HepG2 (cell line): ENCODE measurements around the gene TRIM44. TPM values are rescaled to one million over a fixed set of nuclear protein-coding genes. Genes with fewer than 3 reads are reported as not detected.

Experiments used
- ATAC-seq: fragments of 200-7000 bp; cut with Tn5 transposase; 3 replicates; pipeline ENCODE4 v1.9.1; 2020; ENCODE audit warnings: mild to moderate bottlenecking, moderate library complexity
- BruUV-seq: library from RNA; stranded (reverse); fragments of 400-500 nt; replicated peaks from 2 replicates; lab custom pipeline; 2021; lab: Mats Ljungman, UMichigan
- CTCF ChIA-PET: fragments of 300-600 bp; formaldehyde crosslinking; extraction: SDS; loops from one replicate; lab custom pipeline; 2021; ENCODE audit warnings: low total read pairs, inconsistent platforms, low intra/inter-chr PET ratio; lab: Yijun Ruan, JAX
- POLR2A ChIA-PET: fragments of 350-600 bp; sonication (Branson Sonifier 250); formaldehyde crosslinking; loops from one replicate; lab custom pipeline; 2020; ENCODE audit warnings: antibody characterized with exemption, inconsistent platforms; lab: Yijun Ruan, JAX
- DNase-seq: peaks from one replicate; pipeline ENCODE4 v3.0.0-alpha.2; 2015; ENCODE audit warnings: low spot score
- FAIRE-seq: peaks from 3 replicates; lab custom pipeline; 2011; peaks lifted over from hg19 to GRCh38; lab: Jason Lieb, UNC
- H2AFZ ChIP-seq: one replicate; pipeline ENCODE4 v1.6.1; 2011; ENCODE audit warnings: low read length, inconsistent platforms
- H3K27ac ChIP-seq: fragments of 300-600 bp; 3 replicates; pipeline ENCODE4 v1.8.0; 2011; ENCODE audit warnings: mixed run types, mild to moderate bottlenecking, mixed read lengths, low read length, inconsistent platforms; ENCODE audit not compliant: insufficient read depth; ENCODE audit errors: extremely low read length
- H3K27me3 ChIP-seq, 2 experiments: fragments of 200-600 bp in 1 of 2; 2 replicates in 1 of 2; 3 replicates in 1 of 2; pipeline versions ENCODE4 v1.6.0 to v1.8.0; 2011; ENCODE audit warnings: low read length in 2 of 2, mild to moderate bottlenecking in 2 of 2, moderate library complexity in 2 of 2, inconsistent platforms in 1 of 2; ENCODE audit not compliant: insufficient read depth in 2 of 2, control insufficient read depth in 1 of 2
- H3K36me3 ChIP-seq, 2 experiments: fragments of 200-600 bp in 1 of 2; replicated peaks in 1 of 2; 2 replicates in 1 of 2; 3 replicates in 1 of 2; pipeline versions ENCODE4 v1.5.1 to v1.8.0; 2011; ENCODE audit warnings: low read length in 2 of 2, inconsistent platforms in 1 of 2; ENCODE audit not compliant: insufficient read depth in 2 of 2, control insufficient read depth in 1 of 2
- H3K4me1 ChIP-seq: 2 replicates; pipeline ENCODE4 v1.5.1; 2012; ENCODE audit warnings: low read length, inconsistent platforms; ENCODE audit not compliant: insufficient read depth
- H3K4me2 ChIP-seq: 2 replicates; pipeline ENCODE4 v1.6.0; 2011; ENCODE audit warnings: low read depth, low read length, inconsistent platforms
- H3K4me3 ChIP-seq, 3 experiments: fragments of 200-600 bp in 1 of 3; sonication (generic), shearing (Covaris generic) in 1 of 3; replicated peaks in 1 of 3; 2 replicates each; pipeline ENCODE4 v1.5.1; 2011 to 2016; ENCODE audit warnings: low read length in 3 of 3, inconsistent platforms in 2 of 3, low read depth in 2 of 3, mild to moderate bottlenecking in 2 of 3, control low read depth in 1 of 3, mixed read lengths in 1 of 3; ENCODE audit not compliant: insufficient read depth in 1 of 3
- H3K79me2 ChIP-seq: one replicate; pipeline ENCODE4 v1.6.1; 2011; ENCODE audit warnings: low read length, inconsistent platforms; ENCODE audit not compliant: insufficient read depth
- H3K9ac ChIP-seq: 2 replicates; pipeline ENCODE4 v1.6.0; 2011; ENCODE audit warnings: mild to moderate bottlenecking, low read depth, low read length, inconsistent platforms; ENCODE audit not compliant: insufficient read depth
- H3K9me3 ChIP-seq: 2 replicates; pipeline ENCODE4 v1.5.1; 2012; ENCODE audit warnings: mild to moderate bottlenecking, low read length
- H4K20me1 ChIP-seq: 2 replicates; pipeline ENCODE4 v1.6.0; 2011; ENCODE audit warnings: inconsistent platforms, mild to moderate bottlenecking, low read length, moderate library complexity; ENCODE audit not compliant: insufficient read depth
- ATF1 ChIP-seq: IDR thresholded peaks from 2 replicates; pipeline ENCODE4 v1.6.1; 2016; ENCODE audit warnings: mild to moderate bottlenecking, control low read depth
- ATM ChIP-seq: fragments of 450-650 bp; IDR thresholded peaks from 2 replicates; pipeline ENCODE4 v1.7.1; 2017; ENCODE audit warnings: mild to moderate bottlenecking, borderline replicate concordance
- BORCS8-MEF2B ChIP-seq: sonication (generic); formaldehyde crosslinking; IDR thresholded peaks from 2 replicates; pipeline ENCODE4 v1.8.0; 2022; ENCODE audit warnings: mild to moderate bottlenecking, missing genetic modification reagents
- HOXA9 ChIP-seq: sonication (generic); formaldehyde crosslinking; IDR thresholded peaks from 2 replicates; pipeline ENCODE4 v1.8.1; 2022; ENCODE audit warnings: missing genetic modification reagents, mild to moderate bottlenecking, moderate library complexity, borderline replicate concordance
- MTA3 ChIP-seq: sonication (generic); formaldehyde crosslinking; IDR thresholded peaks from 2 replicates; pipeline ENCODE4 v1.4.0; 2020; ENCODE audit warnings: missing genetic modification reagents
- NFKBIZ ChIP-seq: IDR thresholded peaks from 2 replicates; pipeline ENCODE4 v1.6.1; 2018; ENCODE audit warnings: missing genetic modification reagents, missing compliant biosample characterization
- POLR2A ChIP-seq, 2 experiments: IDR thresholded peaks; 2 replicates each; pipeline ENCODE4 v1.6.1; 2011; ENCODE audit warnings: low read depth in 2 of 2, low read length in 2 of 2, mild to moderate bottlenecking in 1 of 2, moderate library complexity in 1 of 2; ENCODE audit not compliant: insufficient read depth in 1 of 2
- SNAI1 ChIP-seq: sonication (generic); formaldehyde crosslinking; IDR thresholded peaks from 2 replicates; pipeline ENCODE4 v1.5.0; 2020; ENCODE audit warnings: mild to moderate bottlenecking, missing genetic modification reagents, borderline replicate concordance
- ZBTB1 ChIP-seq: sonication (generic); formaldehyde crosslinking; IDR thresholded peaks from 2 replicates; pipeline ENCODE4 v1.4.0; 2020; ENCODE audit warnings: missing genetic modification reagents, borderline replicate concordance
- ZNF432 ChIP-seq: sonication (generic); formaldehyde crosslinking; IDR thresholded peaks from 2 replicates; pipeline ENCODE4 v1.5.0; 2020; ENCODE audit warnings: missing genetic modification reagents, mild to moderate bottlenecking, borderline replicate concordance
- ZNF605 ChIP-seq: sonication (generic); formaldehyde crosslinking; IDR thresholded peaks from 2 replicates; pipeline ENCODE4 v1.8.0; 2022; ENCODE audit warnings: mild to moderate bottlenecking, missing genetic modification reagents
- ZNF644 ChIP-seq: IDR thresholded peaks from 2 replicates; pipeline ENCODE4 v1.6.1; 2016; ENCODE audit warnings: low read depth
- ZNF670 ChIP-seq: sonication (generic); formaldehyde crosslinking; IDR thresholded peaks from 2 replicates; pipeline ENCODE4 v1.8.0; 2022; ENCODE audit warnings: mild to moderate bottlenecking, missing genetic modification reagents, borderline replicate concordance
- WGBS: methylation state at CpG from one replicate; pipeline ENCODE4 v1.1.6; 2017; ENCODE audit warnings: low lambda C conversion rate; 5-methylcytosine and 5-hydroxymethylcytosine counted together
- in situ Hi-C: cut with HindIII; loops from 2 replicates; pipeline ENCODE4 v1.10.0; 2017; ENCODE audit warnings: low pct_unique_long_range_greater_than_20kb; ENCODE audit not compliant: extremely low pct_ligation_motif_present
- intact Hi-C: fragments of 100-400 bp; cut with micrococcal nuclease; formaldehyde crosslinking; loops from one replicate; pipeline ENCODE4 v1.10.0; 2022; ENCODE audit not compliant: unreplicated experiment
- polyA plus RNA-seq, 8 experiments: library from polyadenylated mRNA; depleted of rRNA in 3 of 8; stranded (reverse) in 7 of 8; unstranded in 1 of 8; fragments of >200 nt; fragmentation: Illumina TruSeq in 4 of 8; extraction: Trizol in 4 of 8; gene quantifications; 2 replicates each; pipeline versions ENCODE4 v1.2.1 to v1.2.3, GENCODE V29; 2011 to 2016; ENCODE audit warnings: low read depth in 4 of 8, missing spikeins in 1 of 8, mixed read lengths in 1 of 8; ENCODE audit not compliant: insufficient read depth in 1 of 8
- total RNA-seq, 5 experiments: library from RNA; depleted of rRNA; stranded (reverse); fragments of >200 nt; fragmentation: Illumina TruSeq; extraction: Trizol; gene quantifications; 2 replicates each; pipeline ENCODE4 v1.2.3, GENCODE V29; 2016; ENCODE audit warnings: low read depth in 1 of 5
- TF ChIP-seq, protein P1 (sequence below): sonication (generic); formaldehyde crosslinking; IDR thresholded peaks from 2 replicates; pipeline ENCODE4 v1.8.1; 2023; ENCODE audit warnings: mild to moderate bottlenecking, missing genetic modification reagents, borderline replicate concordance
- TF ChIP-seq, protein P2 (sequence below): sonication (generic); formaldehyde crosslinking; conservative IDR thresholded peaks from 2 replicates; pipeline ENCODE4 v1.8.0; 2022; ENCODE audit warnings: missing genetic modification reagents
- TF ChIP-seq, protein P3 (sequence below): sonication (generic); formaldehyde crosslinking; IDR thresholded peaks from 2 replicates; pipeline ENCODE4 v1.4.0; 2020; ENCODE audit warnings: mild to moderate bottlenecking, low read depth, missing genetic modification reagents
- TF ChIP-seq, protein P4 (sequence below): IDR thresholded peaks from 2 replicates; pipeline ENCODE4 v1.6.1; 2016; ENCODE audit warnings: low read depth, borderline replicate concordance

TRIM44 gene
- total and polyA plus RNA-seq, 2 of the 13 experiments (the other 11 are each of a cell fraction or from before 2014, with no cell fraction given), result 22.7 to 50.3 TPM

DNA sequence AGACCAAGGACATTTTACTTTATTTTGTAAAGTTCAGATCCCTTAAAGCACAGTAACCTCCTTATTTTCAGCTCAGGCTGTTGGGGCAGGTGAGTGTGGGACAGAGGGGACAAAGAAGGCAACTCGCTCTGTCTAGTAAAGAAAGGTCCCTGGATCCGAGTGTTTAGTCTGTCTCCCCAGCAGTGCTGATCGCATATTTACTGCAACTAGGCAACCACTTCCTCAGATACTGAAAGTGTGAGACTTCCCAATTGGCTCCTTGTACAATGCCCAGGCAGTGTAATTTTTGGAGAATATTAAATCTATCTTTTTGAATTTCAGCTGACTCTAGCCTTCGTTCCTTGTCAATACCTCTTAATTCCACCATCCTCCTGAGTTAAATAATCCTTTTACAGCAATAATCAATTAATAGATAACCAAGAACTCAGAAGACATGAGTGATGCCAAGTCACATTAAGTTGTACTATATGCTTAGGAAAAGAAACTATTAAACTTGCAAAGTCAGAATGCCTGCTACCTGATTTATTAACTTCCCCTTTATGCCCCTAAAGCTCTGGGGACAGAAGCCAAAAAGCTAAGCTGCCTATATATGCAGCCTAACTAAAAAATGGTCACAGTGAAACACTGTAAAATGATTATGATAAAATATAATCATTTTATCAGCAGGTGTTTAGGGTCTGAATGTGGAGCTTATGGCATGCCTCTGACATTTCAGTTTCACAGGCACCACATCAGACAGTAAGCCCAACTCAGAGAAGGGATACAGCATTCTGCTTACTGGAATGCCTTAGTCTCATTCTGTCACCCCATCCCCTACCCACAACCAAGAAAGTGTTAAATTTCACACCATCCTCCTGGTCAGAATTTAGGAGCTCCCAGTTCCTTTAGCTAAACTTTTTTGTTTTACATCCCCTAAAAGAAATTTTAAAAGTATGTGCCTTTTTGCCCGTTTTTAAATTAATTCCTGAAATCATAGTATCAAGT, 138.7 kb downstream of the TRIM44 start:
- ChIA-PET CTCF (no interaction called here), POLR2A (no interaction called here)
- Histone ChIP-seq H3K4me1 (no peaks in the 10 kb centered on the region), H3K79me2 (no peaks in the 10 kb centered on the region), H3K27ac (no peak overlapping the region), H4K20me1 (0 out of 2 replicates have a peak, but pooled peaks cover 2% of the 10 kb centered on the region), H3K9ac (no peak overlapping the region), H3K27me3 (no peaks in the 10 kb centered on the region), H3K9me3 (no peaks in the 10 kb centered on the region), H3K4me2 (no peak overlapping the region), H3K4me3 (no peak overlapping the region), H3K36me3 (peaks cover 0 to 1% of the 10 kb centered on the region in 2 experiments; a peak in 2 of 5 replicates), H2AFZ (no peak overlapping the region)
- intact Hi-C loops, result no loop called here
- no TSS peak for BruUV-seq
- no peak for ATAC-seq
- TF ChIP-seq ZNF605 (CRISPR knock-in tag) (no peak), ZBTB1 (CRISPR knock-in tag) (no peak), ATM (no peak), BORCS8-MEF2B (CRISPR knock-in tag) (no peak), SNAI1 (CRISPR knock-in tag) (no peak), HOXA9 (no peak), ZNF670 (CRISPR knock-in tag) (no peak), MTA3 (CRISPR knock-in tag) (no peak), POLR2A (IDR thresholded peaks at IDR 0.05; ENCODE audit: insufficient read depth in 1 of 2, low read depth in 2 of 2, low read length in 2 of 2) (no peak), ZNF644 (no peak), ATF1 (CRISPR knock-in tag) (no peak), ZNF432 (no peak), NFKBIZ (no peak)
- TF ChIP-seq, protein P1, sequence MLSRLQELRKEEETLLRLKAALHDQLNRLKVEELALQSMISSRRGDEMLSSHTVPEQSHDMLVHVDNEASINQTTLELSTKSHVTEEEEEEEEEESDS, result no peak
- TF ChIP-seq, protein P2, sequence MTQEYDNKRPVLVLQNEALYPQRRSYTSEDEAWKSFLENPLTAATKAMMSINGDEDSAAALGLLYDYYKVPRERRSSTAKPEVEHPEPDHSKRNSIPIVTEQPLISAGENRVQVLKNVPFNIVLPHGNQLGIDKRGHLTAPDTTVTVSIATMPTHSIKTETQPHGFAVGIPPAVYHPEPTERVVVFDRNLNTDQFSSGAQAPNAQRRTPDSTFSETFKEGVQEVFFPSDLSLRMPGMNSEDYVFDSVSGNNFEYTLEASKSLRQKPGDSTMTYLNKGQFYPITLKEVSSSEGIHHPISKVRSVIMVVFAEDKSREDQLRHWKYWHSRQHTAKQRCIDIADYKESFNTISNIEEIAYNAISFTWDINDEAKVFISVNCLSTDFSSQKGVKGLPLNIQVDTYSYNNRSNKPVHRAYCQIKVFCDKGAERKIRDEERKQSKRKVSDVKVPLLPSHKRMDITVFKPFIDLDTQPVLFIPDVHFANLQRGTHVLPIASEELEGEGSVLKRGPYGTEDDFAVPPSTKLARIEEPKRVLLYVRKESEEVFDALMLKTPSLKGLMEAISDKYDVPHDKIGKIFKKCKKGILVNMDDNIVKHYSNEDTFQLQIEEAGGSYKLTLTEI (CRISPR knock-in tag), result no peak
- TF ChIP-seq, protein P3, sequence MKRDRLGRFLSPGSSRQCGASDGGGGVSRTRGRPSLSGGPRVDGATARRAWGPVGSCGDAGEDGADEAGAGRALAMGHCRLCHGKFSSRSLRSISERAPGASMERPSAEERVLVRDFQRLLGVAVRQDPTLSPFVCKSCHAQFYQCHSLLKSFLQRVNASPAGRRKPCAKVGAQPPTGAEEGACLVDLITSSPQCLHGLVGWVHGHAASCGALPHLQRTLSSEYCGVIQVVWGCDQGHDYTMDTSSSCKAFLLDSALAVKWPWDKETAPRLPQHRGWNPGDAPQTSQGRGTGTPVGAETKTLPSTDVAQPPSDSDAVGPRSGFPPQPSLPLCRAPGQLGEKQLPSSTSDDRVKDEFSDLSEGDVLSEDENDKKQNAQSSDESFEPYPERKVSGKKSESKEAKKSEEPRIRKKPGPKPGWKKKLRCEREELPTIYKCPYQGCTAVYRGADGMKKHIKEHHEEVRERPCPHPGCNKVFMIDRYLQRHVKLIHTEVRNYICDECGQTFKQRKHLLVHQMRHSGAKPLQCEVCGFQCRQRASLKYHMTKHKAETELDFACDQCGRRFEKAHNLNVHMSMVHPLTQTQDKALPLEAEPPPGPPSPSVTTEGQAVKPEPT, result no peak
- TF ChIP-seq, protein P4, sequence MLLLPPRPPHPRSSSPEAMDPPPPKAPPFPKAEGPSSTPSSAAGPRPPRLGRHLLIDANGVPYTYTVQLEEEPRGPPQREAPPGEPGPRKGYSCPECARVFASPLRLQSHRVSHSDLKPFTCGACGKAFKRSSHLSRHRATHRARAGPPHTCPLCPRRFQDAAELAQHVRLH, result no peak
- FAIRE-seq, result no peak
- no peak for DNase-seq
- in situ Hi-C loops, result no loop called here
- WGBS, result over 99% methylated on average over 5 of the region's 5 CpGs
